Activated naive CD8-positive, alpha-beta T cell treated with anti-CD3 and anti-CD28 coated beads, Interleukin-2, amount 10 ng/mL, durations not matched to agents 7 days and 5 days (primary cell): ENCODE results near the gene ACBD4. TPM values are rescaled to one million over a fixed set of nuclear protein-coding genes. Genes with fewer than 3 reads are reported as not detected.

ENCODE experiments used
- ATAC-seq: fragments of 150-1000 bp; cut with Tn5 transposase; one replicate; pipeline ENCODE4 v1.10.0; 2021; ENCODE audit warnings: low read depth, moderate library complexity
- POLR2A ChIA-PET: fragments of 350-600 bp; sonication (Branson Sonifier 250); formaldehyde crosslinking; loops from one replicate; lab custom pipeline; 2021; ENCODE audit warnings: antibody characterized with exemption; lab: Charles Lee
- DNase-seq: peaks from one replicate; pipeline ENCODE4 v3.0.0; 2021
- H3K27ac Mint-ChIP-seq: one replicate; pipeline ENCODE4 v1.8.0; 2022; ENCODE audit warnings: mild to moderate bottlenecking, mixed read lengths
- H3K27me3 Mint-ChIP-seq: one replicate; pipeline ENCODE4 v1.8.0; 2022; ENCODE audit warnings: mild to moderate bottlenecking, moderate library complexity, mixed read lengths
- H3K36me3 Mint-ChIP-seq: one replicate; pipeline ENCODE4 v1.8.0; 2021; ENCODE audit warnings: mild to moderate bottlenecking, mixed read lengths
- H3K4me1 Mint-ChIP-seq: one replicate; pipeline ENCODE4 v1.8.0; 2021; ENCODE audit warnings: mixed read lengths
- H3K4me3 Mint-ChIP-seq: one replicate; pipeline ENCODE4 v1.8.0; 2022; ENCODE audit warnings: mild to moderate bottlenecking, moderate library complexity, mixed read lengths
- H3K9me3 Mint-ChIP-seq: one replicate; pipeline ENCODE4 v1.8.0; 2021; ENCODE audit warnings: mixed read lengths
- total RNA-seq, 2 experiments: library from RNA; stranded (reverse); gene quantifications; one replicate each; pipeline ENCODE4 v1.2.3, GENCODE V29; 2021

ACBD4 gene
- total RNA-seq, 2 experiments from 2014 or later: 24.5 to 25.0 TPM

DNA sequence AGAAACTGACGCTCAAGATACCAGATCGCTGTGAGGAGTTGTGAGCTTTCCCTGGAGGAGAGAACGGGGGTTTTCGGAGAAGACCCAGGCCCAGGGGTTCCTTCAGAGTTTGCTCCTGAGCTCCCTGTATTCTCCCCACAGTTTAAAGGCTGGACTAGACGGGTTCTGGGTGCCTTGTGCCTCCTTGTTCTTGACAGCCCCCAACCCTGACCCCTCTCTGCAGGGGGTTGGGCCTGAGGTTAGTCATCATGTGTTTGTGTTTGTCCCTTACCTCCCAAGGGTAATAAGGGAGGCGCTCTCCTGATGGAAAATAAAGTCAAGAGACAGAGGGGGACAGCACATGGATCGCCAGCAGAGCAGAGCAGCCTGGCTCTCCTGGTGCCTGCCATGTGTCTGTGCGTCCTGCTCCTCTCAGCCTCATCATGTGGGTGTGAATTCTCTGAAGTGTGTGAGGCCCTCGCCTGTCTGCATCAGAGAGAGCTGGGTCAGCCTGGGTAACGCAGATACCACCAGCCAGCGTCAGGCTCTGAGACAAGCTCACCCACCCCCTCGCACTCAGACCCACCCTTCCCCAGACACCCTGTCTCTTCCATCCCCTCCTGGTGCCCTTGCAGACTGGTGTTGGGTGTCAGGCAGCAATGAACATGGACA, 34.9 kb downstream of the ACBD4 start:
- H3K36me3 Mint-ChIP-seq: peaks cover 3% of the 10 kb centered on the region
- H3K27me3 Mint-ChIP-seq: no peaks in the 10 kb centered on the region
- DNase-seq (no peak), ATAC-seq (no peak)
- H3K4me1 Mint-ChIP-seq: peaks cover 9% of the 10 kb centered on the region
- H3K27ac Mint-ChIP-seq: no peak overlapping the region
- POLR2A ChIA-PET: interaction anchor here (0.9 to 4.0 kb wide), 4 partner anchors 9 to 48 kb away, joined by 5 to 74 read pairs (median 30); partner anchors contain the start of genes HEXIM1 and HEXIM2
- H3K4me3 Mint-ChIP-seq: no peak overlapping the region
- no peaks in the 10 kb centered on the region for H3K9me3 Mint-ChIP-seq

DNA sequence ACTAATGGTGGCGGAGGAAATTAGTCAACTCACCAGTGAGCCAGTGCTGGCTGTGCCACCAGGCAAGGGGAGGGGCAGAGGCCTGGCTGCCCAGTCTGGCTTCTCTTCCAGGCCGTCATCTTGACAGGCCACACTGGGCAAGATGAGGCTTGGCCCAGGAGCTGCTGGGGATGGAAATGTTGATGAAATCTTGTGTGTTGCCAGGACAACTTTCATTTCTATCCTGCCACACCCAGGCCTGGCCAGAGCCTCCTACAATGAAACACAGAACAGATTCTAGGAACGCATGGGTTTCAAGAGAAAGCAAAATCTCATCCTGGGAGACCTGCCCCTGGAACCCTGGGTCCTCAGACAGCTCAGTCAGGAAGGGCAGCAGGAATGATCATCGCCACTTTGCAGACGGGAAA, 35.4 kb downstream of the ACBD4 start:
- peak overlapping the region; percentile 83 for H3K27ac Mint-ChIP-seq
- H3K36me3 Mint-ChIP-seq: peaks cover 3% of the 10 kb centered on the region
- no peak overlapping the region for H3K4me3 Mint-ChIP-seq
- ATAC-seq: no peak
- no peaks in the 10 kb centered on the region for H3K9me3 Mint-ChIP-seq
- DNase-seq: no peak
- POLR2A ChIA-PET: interaction anchor here (1.0 to 4.0 kb wide), 3 partner anchors 10 to 48 kb away, joined by 5 to 74 read pairs (median 55); partner anchors contain the start of genes HEXIM1 and HEXIM2
- no peaks in the 10 kb centered on the region for H3K27me3 Mint-ChIP-seq
- peaks cover 8% of the 10 kb centered on the region for H3K4me1 Mint-ChIP-seq

DNA sequence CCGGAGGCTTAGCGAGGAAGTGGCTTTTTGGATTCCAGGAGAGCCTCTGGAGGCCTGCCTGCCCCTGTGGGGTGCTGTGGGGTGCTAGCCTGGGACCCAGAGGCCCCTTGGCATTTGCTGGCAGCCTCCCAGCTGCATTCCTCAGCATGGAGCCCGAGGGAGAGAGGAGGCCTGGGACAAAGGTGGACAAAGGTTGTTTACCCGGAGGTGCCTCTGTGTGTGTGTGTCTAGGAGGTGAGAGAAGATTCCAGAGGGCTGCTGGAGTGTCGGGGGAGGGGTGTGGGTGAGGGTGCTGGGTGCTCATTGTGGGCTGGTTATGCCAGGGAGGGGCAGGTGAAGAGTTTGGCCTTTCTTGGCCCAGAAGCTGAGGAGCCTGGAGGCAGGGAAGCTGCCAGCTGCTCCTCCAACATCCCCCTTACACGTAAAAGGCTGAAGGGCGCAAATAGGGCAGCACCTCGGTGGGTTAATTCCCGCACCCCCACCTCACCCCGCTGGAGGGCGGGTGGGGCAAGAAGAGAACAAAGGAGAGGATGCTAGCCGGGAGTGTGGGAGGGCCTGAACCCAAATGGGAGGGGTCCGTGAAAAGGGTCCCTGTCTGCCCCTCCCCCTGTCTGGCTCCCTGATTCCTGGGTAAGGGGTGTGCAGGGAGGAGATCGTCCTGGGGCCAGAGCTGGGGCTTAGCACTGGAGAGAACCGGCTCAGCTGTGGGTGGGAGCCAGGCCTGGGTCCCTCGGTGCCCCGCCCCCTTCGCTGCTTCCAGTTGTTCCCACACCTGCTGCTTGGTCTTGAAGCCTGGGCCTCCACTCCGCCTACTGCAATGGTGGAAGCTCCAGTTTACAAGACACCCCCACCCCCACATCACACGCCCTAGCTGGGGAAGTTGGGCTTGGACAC, 36.1 kb downstream of the ACBD4 start:
- no peaks in the 10 kb centered on the region for H3K9me3 Mint-ChIP-seq
- H3K36me3 Mint-ChIP-seq: no peaks in the 10 kb centered on the region
- DNase-seq: no peak
- ATAC-seq: no peak
- POLR2A ChIA-PET: interaction anchor here (1.0 to 4.0 kb wide), 8 partner anchors 10 to 77 kb away, joined by 4 to 74 read pairs (median 6); partner anchors contain the start of genes HEXIM1 and HEXIM2
- peak overlapping the region; percentile 96 for H3K27ac Mint-ChIP-seq
- H3K4me1 Mint-ChIP-seq: peaks cover 7% of the 10 kb centered on the region
- H3K27me3 Mint-ChIP-seq: no peaks in the 10 kb centered on the region
- peak overlapping the region; percentile 86 for H3K4me3 Mint-ChIP-seq

DNA sequence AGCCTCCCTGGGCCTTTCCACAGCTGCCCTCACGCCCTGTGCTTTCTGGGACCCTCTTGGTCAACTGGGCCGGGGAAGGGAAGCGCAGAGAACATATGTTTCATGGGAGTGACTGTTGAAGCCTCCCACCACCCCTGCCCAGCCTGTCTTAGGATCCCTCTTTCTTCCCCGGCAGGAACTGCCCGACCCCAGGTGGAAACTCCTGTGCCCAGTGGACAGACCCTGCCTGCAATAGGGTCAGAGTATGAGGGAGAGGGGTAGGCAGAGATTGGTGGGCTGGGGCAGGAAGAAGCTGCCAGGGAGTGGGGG, 36.7 kb downstream of the ACBD4 start:
- no peaks in the 10 kb centered on the region for H3K36me3 Mint-ChIP-seq
- peak overlapping the region; percentile 86 for H3K4me3 Mint-ChIP-seq
- H3K4me1 Mint-ChIP-seq: peaks cover 7% of the 10 kb centered on the region
- ATAC-seq (no peak), DNase-seq (no peak)
- H3K27me3 Mint-ChIP-seq: no peaks in the 10 kb centered on the region
- POLR2A ChIA-PET: interaction anchor here (1.1 to 4.0 kb wide), 7 partner anchors 11 to 77 kb away, joined by 4 to 74 read pairs (median 8); partner anchors contain the start of genes HEXIM1 and HEXIM2
- H3K27ac Mint-ChIP-seq: peak overlapping the region; percentile 96
- H3K9me3 Mint-ChIP-seq: no peaks in the 10 kb centered on the region

DNA sequence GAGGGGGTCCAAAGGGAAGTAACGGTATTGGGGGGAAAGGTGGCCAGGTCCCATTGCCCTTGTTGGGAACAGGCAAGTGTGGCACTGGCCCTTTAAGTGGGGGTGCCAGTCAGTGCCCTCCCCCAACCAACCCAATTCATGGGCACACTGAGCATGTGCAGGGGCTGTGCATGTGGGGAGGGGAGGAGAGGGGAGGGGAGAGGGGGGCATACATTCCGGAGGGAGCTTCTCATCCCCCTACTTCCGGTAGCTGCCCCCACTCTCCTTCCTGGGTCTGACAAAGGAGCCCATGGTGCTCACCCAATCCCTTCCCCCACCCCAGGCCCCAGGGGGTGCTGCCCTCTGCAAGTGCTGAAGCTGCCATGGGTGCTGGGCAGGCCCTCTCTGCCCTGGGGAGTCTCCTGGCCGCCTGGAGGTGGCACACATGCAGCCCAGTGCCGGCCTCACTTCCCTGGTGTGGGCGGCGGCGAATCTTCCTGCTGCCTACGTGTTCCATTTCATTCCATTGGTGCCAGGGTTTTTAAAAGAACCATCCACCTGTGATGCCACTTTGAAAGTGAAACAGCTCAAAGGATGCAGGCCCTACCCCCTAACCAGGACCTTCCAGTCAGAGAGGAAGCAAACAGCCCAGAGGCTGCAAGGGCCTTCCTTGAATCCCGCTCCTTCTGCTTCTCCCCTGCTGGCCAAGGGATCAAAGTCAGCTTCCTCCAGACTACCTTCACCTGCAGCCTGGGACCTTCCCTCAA, 37.2 kb downstream of the ACBD4 start:
- H3K4me1 Mint-ChIP-seq: peaks cover 7% of the 10 kb centered on the region
- H3K36me3 Mint-ChIP-seq: no peaks in the 10 kb centered on the region
- ATAC-seq (peak; percentile 71), DNase-seq (peak; percentile 72)
- peak overlapping the region; percentile 86 for H3K4me3 Mint-ChIP-seq
- H3K27me3 Mint-ChIP-seq: no peaks in the 10 kb centered on the region
- no peaks in the 10 kb centered on the region for H3K9me3 Mint-ChIP-seq
- peak overlapping the region; percentile 96 for H3K27ac Mint-ChIP-seq
- POLR2A ChIA-PET: interaction anchor here (0.7 to 4.0 kb wide), 15 partner anchors 12 to 258 kb away, joined by 3 to 74 read pairs (median 5); partner anchors contain the start of genes ACBD4, HEXIM1, HEXIM2 and NMT1

DNA sequence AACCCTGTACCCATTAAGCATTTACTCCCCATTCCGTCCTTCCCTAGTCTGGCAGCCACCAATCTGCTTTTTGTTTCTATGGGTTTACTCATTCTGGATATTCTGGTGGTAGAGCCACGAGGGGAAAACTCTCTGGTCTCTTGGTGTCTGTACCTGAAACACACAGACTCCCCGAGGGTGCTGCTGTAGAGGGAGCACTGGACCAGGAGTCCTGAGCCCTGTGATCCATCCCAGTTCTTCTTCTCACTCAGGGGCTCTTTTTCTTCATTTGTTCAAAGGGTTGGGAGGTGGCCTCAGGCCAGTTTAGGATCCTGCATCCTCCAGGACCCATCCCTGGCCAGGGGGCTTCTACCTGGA, 40.2 kb downstream of the ACBD4 start:
- Mint-ChIP-seq H3K36me3 (no peaks in the 10 kb centered on the region), H3K9me3 (no peaks in the 10 kb centered on the region), H3K4me3 (no peak overlapping the region), H3K27ac (peak overlapping the region; percentile 17), H3K4me1 (peaks cover 7% of the 10 kb centered on the region), H3K27me3 (no peaks in the 10 kb centered on the region)
- DNase-seq (no peak), ATAC-seq (no peak)
- POLR2A ChIA-PET: interaction anchor here (0.8 to 1.0 kb wide), 2 partner anchors 21 to 28 kb away, joined by 3 to 7 read pairs; no protein-coding TSS in a partner anchor

DNA sequence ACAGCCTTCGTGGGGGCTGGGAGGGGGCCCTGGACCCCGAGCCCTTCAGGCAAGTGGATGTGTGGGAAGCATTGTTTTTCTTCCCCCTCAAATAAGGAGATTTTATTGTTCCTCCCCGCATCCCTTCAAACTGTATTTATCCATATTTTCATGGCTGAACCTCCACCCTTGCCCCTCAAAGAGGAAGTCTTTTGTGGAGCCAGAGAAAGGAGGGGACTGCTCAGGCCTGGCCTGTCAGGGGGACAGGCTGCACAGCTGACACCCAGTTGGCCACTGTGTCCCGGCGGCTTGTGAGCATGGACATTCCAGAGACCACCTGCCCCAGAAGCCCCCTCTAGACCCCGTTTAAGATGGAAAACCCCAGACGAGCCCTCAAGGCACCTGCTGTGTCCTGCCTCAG, 42.1 kb downstream of the ACBD4 start:
- H3K9me3 Mint-ChIP-seq: no peaks in the 10 kb centered on the region
- no peaks in the 10 kb centered on the region for H3K27me3 Mint-ChIP-seq
- POLR2A ChIA-PET: interaction anchor here (1.0 kb wide), 1 partner anchor 16 kb away, joined by 7 read pairs; the partner anchor contains the start of gene HEXIM2
- no peaks in the 10 kb centered on the region for H3K36me3 Mint-ChIP-seq
- ATAC-seq (no peak), DNase-seq (no peak)
- peaks cover 5% of the 10 kb centered on the region for H3K4me1 Mint-ChIP-seq
- no peak overlapping the region for H3K4me3 Mint-ChIP-seq
- H3K27ac Mint-ChIP-seq: no peak overlapping the region

DNA sequence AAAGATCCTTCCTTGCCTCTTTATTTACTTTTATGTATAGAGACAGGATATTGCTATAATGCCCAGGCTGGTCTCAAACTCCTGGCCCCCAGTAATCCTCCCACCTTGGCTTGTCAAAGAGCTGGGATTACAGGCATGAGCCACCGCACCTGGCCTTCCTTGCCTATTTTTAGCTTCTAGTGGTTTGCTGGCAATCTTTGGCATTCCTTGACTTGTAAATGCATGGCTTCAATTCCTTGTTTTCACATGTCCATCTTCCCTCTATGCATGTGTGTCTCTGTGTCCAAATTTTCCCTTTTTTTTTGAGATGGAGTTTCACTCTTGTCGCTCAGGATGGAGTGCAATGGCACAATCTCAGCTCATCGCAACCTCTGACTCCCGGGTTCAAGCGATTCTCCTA, 48.7 kb downstream of the ACBD4 start:
- H3K27me3 Mint-ChIP-seq: peaks cover 3% of the 10 kb centered on the region
- no peaks in the 10 kb centered on the region for H3K9me3 Mint-ChIP-seq
- no peaks in the 10 kb centered on the region for H3K4me1 Mint-ChIP-seq
- H3K27ac Mint-ChIP-seq: no peak overlapping the region
- no peak for ATAC-seq
- H3K36me3 Mint-ChIP-seq: no peaks in the 10 kb centered on the region
- DNase-seq: no peak
- POLR2A ChIA-PET: interaction anchor here (0.7 kb wide), 1 partner anchor 23 kb away, joined by 3 read pairs; no protein-coding TSS in a partner anchor
- H3K4me3 Mint-ChIP-seq: no peak overlapping the region

GRCh38 chr17:45186801-45187354, 51.4 kb downstream of the ACBD4 start:
- Mint-ChIP-seq H3K27me3 (peaks cover 3% of the 10 kb centered on the region), H3K27ac (no peak overlapping the region), H3K9me3 (no peaks in the 10 kb centered on the region), H3K4me3 (no peak overlapping the region), H3K36me3 (no peaks in the 10 kb centered on the region), H3K4me1 (no peaks in the 10 kb centered on the region)
- DNase-seq: no peak
- POLR2A ChIA-PET: interaction anchor here (0.7 kb wide), 1 partner anchor 56 kb away, joined by 6 read pairs; no protein-coding TSS in a partner anchor
- no peak for ATAC-seq

DNA sequence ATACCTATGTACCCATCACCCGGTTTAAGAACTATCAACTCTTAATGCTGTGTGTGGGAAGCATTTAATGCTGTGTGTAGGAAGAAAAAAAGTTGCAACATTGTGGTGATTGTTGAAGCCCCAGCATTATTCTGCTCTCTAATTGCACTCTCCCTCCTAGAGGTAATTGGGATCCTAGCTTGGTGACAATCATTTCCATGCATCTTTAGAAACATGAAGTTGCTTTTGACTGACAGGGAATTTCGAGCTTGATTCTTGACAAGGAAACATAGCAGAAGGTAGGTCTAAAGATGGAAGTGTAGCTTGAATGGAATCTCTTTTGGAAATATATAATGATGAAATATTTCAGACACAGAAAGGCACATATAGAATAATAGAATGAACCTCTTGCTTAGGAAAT, 53.5 kb downstream of the ACBD4 start:
- no peaks in the 10 kb centered on the region for H3K9me3 Mint-ChIP-seq
- no peak overlapping the region for H3K27ac Mint-ChIP-seq
- no peaks in the 10 kb centered on the region for H3K4me1 Mint-ChIP-seq
- POLR2A ChIA-PET: no interaction called here
- no peaks in the 10 kb centered on the region for H3K36me3 Mint-ChIP-seq
- ATAC-seq (no peak), DNase-seq (no peak)
- H3K4me3 Mint-ChIP-seq: no peak overlapping the region
- peaks cover 3% of the 10 kb centered on the region for H3K27me3 Mint-ChIP-seq

DNA sequence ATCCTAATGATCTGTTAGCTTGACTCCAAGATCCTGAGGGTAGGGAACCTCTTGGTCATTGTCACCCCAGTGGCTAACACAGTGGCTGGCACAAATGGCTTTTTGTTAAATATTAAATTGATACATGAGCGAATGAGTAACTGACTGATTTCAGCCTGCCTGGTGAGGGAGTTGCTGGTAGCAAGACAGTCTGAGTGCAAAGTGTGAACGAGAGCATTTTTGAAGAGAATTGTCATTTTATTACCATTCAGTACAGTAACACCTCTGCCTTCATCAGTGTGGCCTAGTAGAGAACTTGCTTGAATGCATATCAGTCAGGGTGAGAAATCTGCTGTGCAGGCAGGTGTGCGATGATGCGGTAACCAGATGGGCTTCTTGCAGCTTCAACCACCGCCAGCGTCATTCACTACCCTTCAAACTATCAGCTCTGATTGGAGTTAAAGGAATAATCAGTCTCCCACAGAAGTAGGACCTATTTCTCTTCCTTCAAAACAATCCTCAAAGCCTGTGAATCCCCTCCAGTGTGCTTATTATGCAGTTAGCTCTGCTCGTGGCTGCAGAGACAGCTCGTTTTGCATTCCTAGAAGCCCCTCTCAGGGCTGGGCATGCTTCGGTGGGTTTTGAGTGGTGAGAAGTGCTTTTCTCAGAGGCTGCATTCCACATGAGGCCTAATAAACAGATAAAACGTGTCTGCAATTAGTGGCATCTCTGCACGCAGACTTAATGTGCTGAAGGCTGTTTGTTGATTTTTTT, 55.2 kb downstream of the ACBD4 start:
- DNase-seq: no peak
- Mint-ChIP-seq H3K27me3 (peaks cover 3% of the 10 kb centered on the region), H3K4me1 (no peaks in the 10 kb centered on the region), H3K9me3 (no peaks in the 10 kb centered on the region), H3K27ac (no peak overlapping the region), H3K4me3 (no peak overlapping the region), H3K36me3 (no peaks in the 10 kb centered on the region)
- ATAC-seq: no peak
- POLR2A ChIA-PET: interaction anchor here (0.6 kb wide), 1 partner anchor 27 kb away, joined by 3 read pairs; no protein-coding TSS in a partner anchor
